Esophagus muscularis mucosa (tissue), 4 donors: ENCODE measurements around the gene PLXDC2. TPM values are rescaled to one million over a fixed set of nuclear protein-coding genes. Genes with fewer than 3 reads are reported as not detected.

Source experiments
- DNase-seq: peaks from one replicate; pipeline ENCODE4 v3.0.0-alpha.2; 2017; ENCODE audit errors: extremely low spot score
- H3K27ac ChIP-seq, 4 donors: fragments of 200-600 bp; sonication (generic); replicated peaks in 1 of 4; 1 replicate in 3 of 4; 2 replicates in 1 of 4; pipeline ENCODE4 v1.5.1; 2016 to 2019; ENCODE audit warnings: mild to moderate bottlenecking in 1 of 4
- H3K27me3 ChIP-seq, 4 donors: fragments of 200-600 bp; sonication (generic); one replicate each; pipeline versions ENCODE4 v1.5.1 to v1.6.0; 2016 to 2019
- H3K36me3 ChIP-seq, 4 donors: fragments of 200-600 bp; sonication (generic); one replicate each; pipeline ENCODE4 v1.5.1; 2016 to 2019
- H3K4me1 ChIP-seq, 4 donors: fragments of 200-600 bp; sonication (generic); one replicate each; pipeline ENCODE4 v1.5.1; 2016 to 2019
- H3K4me3 ChIP-seq, 4 donors: fragments of 200-600 bp; sonication (generic); 1 replicate in 2 of 4; 2 replicates in 2 of 4; pipeline ENCODE4 v1.5.1; 2016 to 2019; ENCODE audit warnings: mild to moderate bottlenecking in 4 of 4, moderate library complexity in 1 of 4
- H3K9me3 ChIP-seq, 4 donors: fragments of 200-600 bp; sonication (generic); 1 replicate in 3 of 4; 2 replicates in 1 of 4; pipeline ENCODE4 v1.5.1; 2016 to 2019
- EP300 ChIP-seq: sonication (generic); formaldehyde crosslinking; IDR thresholded peaks from one replicate; pipeline ENCODE4 v1.6.1; 2017; ENCODE audit warnings: antibody characterized with exemption
- POLR2A ChIP-seq: fragments of 450-650 bp; IDR thresholded peaks from one replicate; pipeline ENCODE4 v1.6.1; 2017; ENCODE audit warnings: antibody characterized with exemption, moderate library complexity, mild to moderate bottlenecking, low read depth
- POLR2AphosphoS5 ChIP-seq, 2 donors: sonication (generic); formaldehyde crosslinking; IDR thresholded peaks; one replicate each; pipeline ENCODE4 v1.6.1; 2017; ENCODE audit warnings: antibody characterized with exemption in 2 of 2
- WGBS: methylation state at CpG from one replicate; pipeline ENCODE4 v1.1.5; 2018; 5-methylcytosine and 5-hydroxymethylcytosine counted together
- intact Hi-C: fragments of 100-400 bp; cut with DNase I; formaldehyde crosslinking; loops from one replicate; pipeline ENCODE4 v1.15.1; 2023
- total RNA-seq, 4 donors: library from RNA; depleted of rRNA; stranded (reverse); fragments of >200 nt; gene quantifications; one replicate each; pipeline versions ENCODE4 v1.1.0 to v1.2.1, GENCODE V29; 2016
- TF ChIP-seq, protein P1 (sequence below), 3 experiments: fragments of 200-600 bp in 2 of 3; fragments of 450-650 bp in 1 of 3; sonication (generic) in 2 of 3; IDR thresholded peaks; one replicate each; pipeline ENCODE4 v1.5.1; 2017 to 2019; ENCODE audit warnings: antibody characterized with exemption in 3 of 3, mild to moderate bottlenecking in 2 of 3, moderate library complexity in 1 of 3

Gene PLXDC2
- total RNA-seq, 4 donors from 2014 or later = 28.7 to 54.2 (median 42.4) TPM

DNA sequence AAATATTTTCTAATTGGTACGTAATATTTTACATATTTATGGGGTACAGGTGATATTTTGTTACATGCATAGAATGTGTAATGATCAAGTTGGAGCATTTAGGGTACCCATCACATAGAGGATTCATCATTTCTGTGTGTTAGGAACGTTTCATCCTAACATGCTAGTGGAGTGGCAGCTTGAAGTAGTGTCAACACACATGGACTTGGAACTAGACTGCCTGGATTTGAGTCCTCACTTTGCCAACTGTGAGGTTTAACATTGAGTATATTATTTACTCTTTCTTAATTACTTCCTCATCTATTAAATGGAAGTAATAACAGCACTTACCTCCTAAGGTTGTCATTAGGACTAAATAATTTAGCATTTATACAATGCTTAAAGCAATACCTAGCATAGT lies 241.9 kb downstream of the PLXDC2 start:
- no peak for DNase-seq
- TF ChIP-seq, protein P1, sequence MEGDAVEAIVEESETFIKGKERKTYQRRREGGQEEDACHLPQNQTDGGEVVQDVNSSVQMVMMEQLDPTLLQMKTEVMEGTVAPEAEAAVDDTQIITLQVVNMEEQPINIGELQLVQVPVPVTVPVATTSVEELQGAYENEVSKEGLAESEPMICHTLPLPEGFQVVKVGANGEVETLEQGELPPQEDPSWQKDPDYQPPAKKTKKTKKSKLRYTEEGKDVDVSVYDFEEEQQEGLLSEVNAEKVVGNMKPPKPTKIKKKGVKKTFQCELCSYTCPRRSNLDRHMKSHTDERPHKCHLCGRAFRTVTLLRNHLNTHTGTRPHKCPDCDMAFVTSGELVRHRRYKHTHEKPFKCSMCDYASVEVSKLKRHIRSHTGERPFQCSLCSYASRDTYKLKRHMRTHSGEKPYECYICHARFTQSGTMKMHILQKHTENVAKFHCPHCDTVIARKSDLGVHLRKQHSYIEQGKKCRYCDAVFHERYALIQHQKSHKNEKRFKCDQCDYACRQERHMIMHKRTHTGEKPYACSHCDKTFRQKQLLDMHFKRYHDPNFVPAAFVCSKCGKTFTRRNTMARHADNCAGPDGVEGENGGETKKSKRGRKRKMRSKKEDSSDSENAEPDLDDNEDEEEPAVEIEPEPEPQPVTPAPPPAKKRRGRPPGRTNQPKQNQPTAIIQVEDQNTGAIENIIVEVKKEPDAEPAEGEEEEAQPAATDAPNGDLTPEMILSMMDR (IDR thresholded peaks at IDR 0.05) = no peak
- TF ChIP-seq POLR2AphosphoS5 (IDR thresholded peaks at IDR 0.05) = no peak
- no peak for TF ChIP-seq POLR2A
- TF ChIP-seq EP300 = no peak
- Histone ChIP-seq H3K27ac (no peak overlapping the region), H3K4me1 (peaks cover 0 to 19% (median 14%) of the 10 kb centered on the region in 4 donors), H3K4me3 (no peak overlapping the region), H3K27me3 (no peaks in the 10 kb centered on the region), H3K36me3 (no peaks in the 10 kb centered on the region), H3K9me3 (peaks cover 0 to 7% (median 6%) of the 10 kb centered on the region in 4 donors)
- intact Hi-C loops = no loop called here
- 90% methylated on average over 2 of the region's 2 CpGs for WGBS

DNA sequence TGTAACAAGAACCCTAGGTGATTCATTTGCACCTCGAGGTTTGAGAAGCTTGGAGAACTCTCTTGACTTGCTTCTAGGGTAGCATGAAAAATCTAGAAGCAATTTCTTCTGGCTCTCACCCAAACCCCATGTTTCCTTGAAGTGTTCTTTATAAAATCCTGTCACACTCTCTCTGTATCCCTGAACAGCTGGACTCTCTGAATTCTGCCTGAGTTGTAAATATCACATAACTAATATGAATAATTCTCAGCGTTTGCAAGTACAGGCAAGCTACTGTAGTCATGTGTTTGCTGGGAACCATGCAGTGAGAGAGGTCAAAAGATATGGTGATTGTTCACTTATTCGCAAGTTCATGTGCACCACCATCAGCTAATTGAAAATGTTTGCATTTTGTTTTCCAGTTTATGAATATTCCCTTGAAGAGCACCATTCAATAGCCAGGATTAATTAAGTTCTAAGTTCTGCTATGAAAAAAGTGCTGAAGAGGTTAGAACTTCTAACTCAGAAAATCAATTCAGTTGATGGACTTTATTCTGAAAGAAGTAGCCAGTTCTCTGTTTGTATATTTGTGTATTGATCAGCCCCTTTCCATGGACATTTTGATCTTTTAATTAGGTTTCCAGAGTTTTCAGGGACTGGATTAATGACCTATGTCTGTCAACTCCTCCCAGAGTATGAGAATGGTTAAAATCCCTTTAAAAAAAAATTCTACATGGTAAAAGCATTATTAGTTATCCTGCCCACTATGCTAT lies 243.0 kb downstream of the PLXDC2 start:
- Histone ChIP-seq H3K36me3 (no peaks in the 10 kb centered on the region), H3K4me3 (no peak overlapping the region), H3K9me3 (peaks cover 0 to 7% (median 6%) of the 10 kb centered on the region in 4 donors), H3K27ac (no peak overlapping the region), H3K27me3 (no peaks in the 10 kb centered on the region), H3K4me1 (peaks cover 0 to 19% (median 14%) of the 10 kb centered on the region in 4 donors)
- DNase-seq = no peak
- intact Hi-C loops = no loop called here
- 15% methylated on average over 3 of the region's 3 CpGs for WGBS
- TF ChIP-seq EP300 (no peak), POLR2AphosphoS5 (IDR thresholded peaks at IDR 0.05) (no peak), POLR2A (no peak)
- TF ChIP-seq, protein P1 (IDR thresholded peaks at IDR 0.05) = no peak

DNA sequence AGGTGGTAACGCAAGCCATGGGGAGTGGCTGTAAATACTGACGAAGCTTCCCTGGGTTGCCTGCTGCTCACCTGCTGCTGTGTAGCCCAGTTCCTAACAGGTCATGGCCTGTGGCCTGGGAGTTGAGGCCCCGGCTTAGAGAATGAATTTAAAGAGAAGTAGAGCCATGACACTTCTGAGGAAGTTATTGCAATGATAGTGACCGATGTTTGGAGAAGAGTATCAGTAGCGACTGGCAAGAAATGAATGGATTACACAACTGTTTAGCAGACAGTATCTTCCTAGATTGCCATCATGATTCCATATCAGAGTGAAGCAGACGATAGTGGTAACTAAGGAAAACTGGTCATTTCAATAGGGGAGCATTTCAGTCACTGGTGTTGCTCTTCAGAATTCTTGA lies 249.6 kb downstream of the PLXDC2 start:
- no peak overlapping the region for H3K27ac ChIP-seq
- 94% methylated on average over 6 of the region's 6 CpGs for WGBS
- DNase-seq = no peak
- no peaks in the 10 kb centered on the region for H3K27me3 ChIP-seq
- H3K9me3 ChIP-seq = peaks cover 0 to 7% (median 6%) of the 10 kb centered on the region in 4 donors
- TF ChIP-seq EP300 (no peak), POLR2A (no peak), POLR2AphosphoS5 (IDR thresholded peaks at IDR 0.05) (no peak)
- TF ChIP-seq, protein P1 (IDR thresholded peaks at IDR 0.05) = no peak
- peaks cover 0 to 10% (median 2%) of the 10 kb centered on the region in 4 donors for H3K36me3 ChIP-seq
- H3K4me3 ChIP-seq = no peak overlapping the region
- no peaks in the 10 kb centered on the region for H3K4me1 ChIP-seq
- intact Hi-C loops = no loop called here

DNA sequence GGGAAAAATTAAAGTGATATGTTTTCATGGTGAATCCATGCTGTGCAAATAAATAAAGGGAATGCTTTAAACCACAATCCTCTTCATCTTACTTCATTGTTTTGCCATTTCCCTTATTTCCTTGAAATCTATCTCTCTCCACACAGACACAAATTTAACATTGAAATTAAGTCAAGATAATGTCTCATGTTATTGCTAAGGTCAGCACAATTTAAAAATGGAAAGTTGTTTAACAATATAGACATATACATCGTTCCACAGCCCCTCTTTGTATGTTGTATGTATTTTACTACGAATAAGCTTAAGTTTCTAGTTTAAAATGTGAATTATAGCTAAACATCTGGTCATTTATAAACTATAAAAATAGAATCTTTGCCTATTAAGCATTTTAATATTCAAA lies 256.9 kb downstream of the PLXDC2 start:
- intact Hi-C loops = no loop called here
- WGBS = 88% methylated on average over 2 of the region's 2 CpGs
- peaks cover 0 to 10% (median 2%) of the 10 kb centered on the region in 4 donors for H3K36me3 ChIP-seq
- no peaks in the 10 kb centered on the region for H3K27me3 ChIP-seq
- no peak overlapping the region for H3K27ac ChIP-seq
- DNase-seq = no peak
- H3K9me3 ChIP-seq = no peaks in the 10 kb centered on the region
- TF ChIP-seq POLR2AphosphoS5 (IDR thresholded peaks at IDR 0.05) = no peak
- no peak for TF ChIP-seq POLR2A
- TF ChIP-seq EP300 = no peak
- TF ChIP-seq, protein P1 (IDR thresholded peaks at IDR 0.05) = no peak
- H3K4me1 ChIP-seq = no peaks in the 10 kb centered on the region
- no peak overlapping the region for H3K4me3 ChIP-seq
